A172 (cell line): ENCODE data around the gene KPNA2. TPM values are rescaled to one million over a fixed set of nuclear protein-coding genes. Genes with fewer than 3 reads are reported as not detected.
"Not testable (repeated sequence)": the region's sequence is repeated elsewhere in the genome, so short reads cannot be mapped to it uniquely, and the experiment has no call there.

Source experiments
- DNase-seq: peaks from one replicate; pipeline ENCODE4 v3.0.0-alpha.2; 2015; ENCODE audit warnings: low spot score
- total RNA-seq: library from RNA; depleted of rRNA; stranded (reverse); fragments of >200 nt; shearing (Covaris generic); gene quantifications from 2 replicates; pipeline ENCODE4 v1.2.3, GENCODE V29; 2014

KPNA2 gene
- total RNA-seq, 1 experiment from 2014 or later = 358 TPM

- peak; percentile 25 for DNase-seq
These were observed 22.0 kb downstream of the KPNA2 start for GRCh38 chr17:68057531-68057952.

- no peak for DNase-seq
These were observed 24.8 kb downstream of the KPNA2 start for GRCh38 chr17:68060336-68060735.

- DNase-seq = peak; percentile 49
These were observed 26.2 kb downstream of the KPNA2 start for GRCh38 chr17:68061512-68062313.

GRCh38 chr17:68065366-68065765, 29.8 kb downstream of the KPNA2 start:
- not testable (repeated sequence) for DNase-seq

- not testable (repeated sequence) for DNase-seq
These were observed 33.0 kb downstream of the KPNA2 start for GRCh38 chr17:68068512-68068911.

- DNase-seq = not testable (repeated sequence)
These were observed 35.3 kb downstream of the KPNA2 start for GRCh38 chr17:68070582-68071444.

- DNase-seq = no peak
These were observed 38.7 kb downstream of the KPNA2 start for GRCh38 chr17:68074279-68074678.

- not testable (repeated sequence) for DNase-seq
These were observed 40.5 kb downstream of the KPNA2 start for GRCh38 chr17:68075953-68076607.

- not testable (repeated sequence) for DNase-seq
These were observed 42.0 kb downstream of the KPNA2 start for GRCh38 chr17:68077498-68077897.

GRCh38 chr17:68080411-68081150, 45.0 kb downstream of the KPNA2 start:
- DNase-seq = no peak

GRCh38 chr17:68081305-68082265, 46.0 kb downstream of the KPNA2 start:
- not testable (repeated sequence) for DNase-seq

GRCh38 chr17:68085771-68086381, 50.3 kb downstream of the KPNA2 start:
- no peak for DNase-seq

- not testable (repeated sequence) for DNase-seq
These were observed 51.1 kb downstream of the KPNA2 start for GRCh38 chr17:68086666-68087065.

- DNase-seq = not testable (repeated sequence)
These were observed 51.6 kb downstream of the KPNA2 start for GRCh38 chr17:68087131-68087623.

GRCh38 chr17:68087851-68088250, 52.3 kb downstream of the KPNA2 start:
- DNase-seq = no peak

- peak; percentile 64 for DNase-seq
These were observed 54.3 kb downstream of the KPNA2 start for GRCh38 chr17:68089881-68090280.

GRCh38 chr17:68094481-68095078, 59.0 kb downstream of the KPNA2 start:
- no peak for DNase-seq

- DNase-seq = no peak
These were observed 59.8 kb downstream of the KPNA2 start for GRCh38 chr17:68095205-68095811.

- DNase-seq = no peak
These were observed 60.6 kb downstream of the KPNA2 start for GRCh38 chr17:68096111-68096510.
